Measurements from ENCODE around the gene DHRS1.

The DHRS1 gene

GRCh38 chr14:24286996-24287395 lies 12.6 kb downstream of the DHRS1 start:
- Histone ChIP-seq H3K27me3 (ENCODE audit: low read depth, low read length) (no peaks in the 10 kb centered on the region), H3K27ac (ENCODE audit: low read length) (no peak overlapping the region), H3K4me3 (ENCODE audit: low read depth in 1 of 2, low read length in 2 of 2) (no peak overlapping the region), H3K4me1 (ENCODE audit: control insufficient read depth in 1 of 2, insufficient read depth in 2 of 2, low read length in 2 of 2) (no peaks in the 10 kb centered on the region), H3K36me3 (ENCODE audit: control insufficient read depth in 1 of 2, insufficient read depth in 2 of 2, low read length in 2 of 2) (peaks cover 26 to 28% of the 10 kb centered on the region in 2 donors), H3K9me3 (ENCODE audit: control insufficient read depth in 1 of 2, low read length in 2 of 2) (no peaks in the 10 kb centered on the region)

GRCh38 chr14:24285351-24285750 lies 14.2 kb downstream of the DHRS1 start:
- H3K4me3 ChIP-seq (ENCODE audit: low read depth in 1 of 2, low read length in 2 of 2), result no peak overlapping the region
- no peak overlapping the region for H3K27ac ChIP-seq (ENCODE audit: low read length)
- H3K36me3 ChIP-seq (ENCODE audit: control insufficient read depth in 1 of 2, insufficient read depth in 2 of 2, low read length in 2 of 2), result peaks cover 11% of the 10 kb centered on the region in 2 donors
- no peaks in the 10 kb centered on the region for H3K4me1 ChIP-seq (ENCODE audit: control insufficient read depth in 1 of 2, insufficient read depth in 2 of 2, low read length in 2 of 2)
- H3K27me3 ChIP-seq (ENCODE audit: low read depth, low read length), result no peaks in the 10 kb centered on the region
- no peaks in the 10 kb centered on the region for H3K9me3 ChIP-seq (ENCODE audit: control insufficient read depth in 1 of 2, low read length in 2 of 2)

DNA sequence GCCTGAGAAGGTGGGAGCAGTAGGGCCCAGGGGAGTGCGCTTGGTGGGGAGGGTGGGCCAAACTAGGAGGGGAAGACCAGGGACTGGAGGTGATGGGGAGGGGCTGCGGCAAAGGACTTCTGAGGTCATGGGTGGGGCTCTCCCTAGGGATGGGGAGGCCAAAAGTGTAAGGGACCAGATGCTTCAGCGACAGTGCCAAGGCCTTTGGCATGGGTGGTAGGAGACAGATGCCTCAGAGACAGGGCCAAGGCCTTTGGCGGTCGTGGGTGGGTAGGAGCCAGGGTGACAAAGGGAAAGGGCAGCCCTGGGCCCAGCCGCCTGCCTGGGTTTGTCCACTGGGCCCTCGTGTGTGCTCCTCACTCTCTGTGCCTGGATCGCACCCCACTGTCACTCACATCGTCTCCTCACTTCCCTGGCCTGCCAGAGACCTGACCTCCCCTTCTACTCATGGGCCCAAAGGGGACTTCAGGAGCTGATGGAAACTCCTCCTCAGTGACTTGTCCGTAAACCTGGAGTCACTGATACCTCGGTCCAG lies 15.0 kb downstream of the DHRS1 start:
- Histone ChIP-seq H3K4me1 (ENCODE audit: control insufficient read depth in 1 of 2, insufficient read depth in 2 of 2, low read length in 2 of 2) (no peaks in the 10 kb centered on the region), H3K27me3 (ENCODE audit: low read depth, low read length) (no peaks in the 10 kb centered on the region), H3K27ac (ENCODE audit: low read length) (no peak overlapping the region), H3K4me3 (ENCODE audit: low read depth in 1 of 2, low read length in 2 of 2) (no peak overlapping the region), H3K9me3 (ENCODE audit: control insufficient read depth in 1 of 2, low read length in 2 of 2) (no peaks in the 10 kb centered on the region), H3K36me3 (ENCODE audit: control insufficient read depth in 1 of 2, insufficient read depth in 2 of 2, low read length in 2 of 2) (peaks cover 4% of the 10 kb centered on the region in 2 donors)

- no peak overlapping the region for H3K27ac ChIP-seq (ENCODE audit: low read length)
- H3K36me3 ChIP-seq (ENCODE audit: control insufficient read depth in 1 of 2, insufficient read depth in 2 of 2, low read length in 2 of 2), result no peaks in the 10 kb centered on the region
- no peak overlapping the region for H3K4me3 ChIP-seq (ENCODE audit: low read depth in 1 of 2, low read length in 2 of 2)
- no peaks in the 10 kb centered on the region for H3K4me1 ChIP-seq (ENCODE audit: control insufficient read depth in 1 of 2, insufficient read depth in 2 of 2, low read length in 2 of 2)
- no peaks in the 10 kb centered on the region for H3K27me3 ChIP-seq (ENCODE audit: low read depth, low read length)
- H3K9me3 ChIP-seq (ENCODE audit: control insufficient read depth in 1 of 2, low read length in 2 of 2), result no peaks in the 10 kb centered on the region
Measured at GRCh38 chr14:24283796-24284460, 15.7 kb downstream of the DHRS1 start.

- Histone ChIP-seq H3K4me1 (ENCODE audit: control insufficient read depth in 1 of 2, insufficient read depth in 2 of 2, low read length in 2 of 2) (no peaks in the 10 kb centered on the region), H3K27ac (ENCODE audit: low read length) (no peak overlapping the region), H3K4me3 (ENCODE audit: low read depth in 1 of 2, low read length in 2 of 2) (no peak overlapping the region)
Measured at GRCh38 chr14:24282736-24283135, 16.8 kb downstream of the DHRS1 start.

DNA sequence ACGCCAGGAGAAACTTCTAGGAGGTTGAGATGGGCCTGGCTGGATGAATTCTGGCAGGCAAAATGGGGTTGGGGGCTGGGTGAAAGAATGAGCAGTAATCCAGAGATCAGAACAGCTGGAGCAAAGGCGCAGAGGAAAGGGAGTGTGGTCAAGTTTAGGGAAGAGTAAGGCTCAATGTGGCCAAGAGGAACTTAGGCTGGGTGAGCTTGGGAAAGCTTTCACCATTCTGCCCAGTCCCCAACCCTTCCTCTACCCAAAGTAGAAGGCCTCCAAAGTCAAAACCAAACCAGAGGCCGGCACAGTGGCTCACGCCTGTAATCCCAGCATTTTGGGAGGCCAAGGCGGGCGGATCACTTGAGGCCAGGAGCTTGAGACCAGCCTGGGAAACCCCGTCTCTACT lies 17.9 kb downstream of the DHRS1 start:
- no peaks in the 10 kb centered on the region for H3K4me1 ChIP-seq (ENCODE audit: control insufficient read depth in 1 of 2, insufficient read depth in 2 of 2, low read length in 2 of 2)

More at GRCh38 chr14:24282736-24283135, 16.8 kb downstream of the DHRS1 start:
- no peaks in the 10 kb centered on the region for H3K36me3 ChIP-seq (ENCODE audit: control insufficient read depth in 1 of 2, insufficient read depth in 2 of 2, low read length in 2 of 2)
- no peaks in the 10 kb centered on the region for H3K27me3 ChIP-seq (ENCODE audit: low read depth, low read length)
- no peaks in the 10 kb centered on the region for H3K9me3 ChIP-seq (ENCODE audit: control insufficient read depth in 1 of 2, low read length in 2 of 2)

GRCh38 chr14:24280797-24281460 lies 18.7 kb downstream of the DHRS1 start:
- H3K4me3 ChIP-seq (ENCODE audit: low read depth in 1 of 2, low read length in 2 of 2), result no peak overlapping the region
- no peaks in the 10 kb centered on the region for H3K27me3 ChIP-seq (ENCODE audit: low read depth, low read length)
- no peak overlapping the region for H3K27ac ChIP-seq (ENCODE audit: low read length)
- H3K4me1 ChIP-seq (ENCODE audit: control insufficient read depth in 1 of 2, insufficient read depth in 2 of 2, low read length in 2 of 2), result no peaks in the 10 kb centered on the region
- no peaks in the 10 kb centered on the region for H3K36me3 ChIP-seq (ENCODE audit: control insufficient read depth in 1 of 2, insufficient read depth in 2 of 2, low read length in 2 of 2)
- no peaks in the 10 kb centered on the region for H3K9me3 ChIP-seq (ENCODE audit: control insufficient read depth in 1 of 2, low read length in 2 of 2)

More for the DNA sequence above, 17.9 kb downstream of the DHRS1 start:
- H3K4me3 ChIP-seq (ENCODE audit: low read depth in 1 of 2, low read length in 2 of 2), result no peak overlapping the region
- H3K36me3 ChIP-seq (ENCODE audit: control insufficient read depth in 1 of 2, insufficient read depth in 2 of 2, low read length in 2 of 2), result no peaks in the 10 kb centered on the region
- H3K27ac ChIP-seq (ENCODE audit: low read length), result no peak overlapping the region
- no peaks in the 10 kb centered on the region for H3K9me3 ChIP-seq (ENCODE audit: control insufficient read depth in 1 of 2, low read length in 2 of 2)
- H3K27me3 ChIP-seq (ENCODE audit: low read depth, low read length), result no peaks in the 10 kb centered on the region

DNA sequence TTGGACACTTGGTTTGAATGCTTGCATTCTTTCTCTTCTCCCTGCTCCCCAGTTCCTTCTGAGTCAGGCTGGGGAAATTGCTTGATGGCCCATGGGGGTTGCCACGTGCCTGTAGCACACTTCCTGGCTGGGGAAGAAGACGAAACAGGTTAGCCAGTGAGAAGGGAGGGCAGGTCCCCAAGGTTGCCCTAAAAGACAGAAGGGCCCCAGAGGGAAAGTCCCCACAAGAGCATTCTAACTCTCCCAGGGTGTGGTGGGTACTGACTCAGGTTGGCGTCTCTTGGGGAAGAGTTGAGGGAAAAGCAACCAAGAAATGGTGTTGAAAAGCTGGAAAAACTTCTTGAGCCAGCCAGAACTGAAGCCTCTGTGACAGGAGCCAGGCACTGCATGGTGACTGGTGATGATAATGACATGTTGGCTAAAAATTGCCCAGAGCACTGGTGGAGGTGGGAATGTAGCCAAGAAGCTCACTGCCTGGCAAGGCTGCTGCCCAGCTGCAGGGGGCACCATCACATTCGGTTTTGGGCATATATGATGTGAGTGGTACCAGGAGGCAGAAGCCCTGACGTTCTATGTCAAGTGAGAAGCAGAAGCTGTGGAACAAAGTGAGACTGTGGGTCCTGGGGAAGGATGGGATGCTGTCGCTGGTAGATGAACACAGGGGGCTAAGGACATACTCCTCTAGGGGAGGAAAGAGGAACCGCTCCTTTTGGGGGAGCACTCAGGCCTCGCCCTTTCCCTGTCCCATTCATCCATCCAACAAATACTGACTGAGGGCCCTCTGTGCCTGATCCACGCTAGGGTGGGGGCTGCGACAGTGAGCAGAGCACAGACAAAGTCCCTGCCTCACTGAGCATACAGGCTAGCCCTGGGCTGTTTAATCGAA lies 20.0 kb downstream of the DHRS1 start:
- Histone ChIP-seq H3K27me3 (ENCODE audit: low read depth, low read length) (no peaks in the 10 kb centered on the region), H3K9me3 (ENCODE audit: control insufficient read depth in 1 of 2, low read length in 2 of 2) (no peaks in the 10 kb centered on the region), H3K36me3 (ENCODE audit: control insufficient read depth in 1 of 2, insufficient read depth in 2 of 2, low read length in 2 of 2) (no peaks in the 10 kb centered on the region), H3K27ac (ENCODE audit: low read length) (no peak overlapping the region), H3K4me3 (ENCODE audit: low read depth in 1 of 2, low read length in 2 of 2) (no peak overlapping the region), H3K4me1 (ENCODE audit: control insufficient read depth in 1 of 2, insufficient read depth in 2 of 2, low read length in 2 of 2) (no peaks in the 10 kb centered on the region)

GRCh38 chr14:24278424-24278823 lies 21.2 kb downstream of the DHRS1 start:
- no peak overlapping the region for H3K4me3 ChIP-seq (ENCODE audit: low read depth in 1 of 2, low read length in 2 of 2)
- no peaks in the 10 kb centered on the region for H3K4me1 ChIP-seq (ENCODE audit: control insufficient read depth in 1 of 2, insufficient read depth in 2 of 2, low read length in 2 of 2)
- no peaks in the 10 kb centered on the region for H3K36me3 ChIP-seq (ENCODE audit: control insufficient read depth in 1 of 2, insufficient read depth in 2 of 2, low read length in 2 of 2)
- no peaks in the 10 kb centered on the region for H3K27me3 ChIP-seq (ENCODE audit: low read depth, low read length)
- H3K27ac ChIP-seq (ENCODE audit: low read length), result no peak overlapping the region
- no peaks in the 10 kb centered on the region for H3K9me3 ChIP-seq (ENCODE audit: control insufficient read depth in 1 of 2, low read length in 2 of 2)

- H3K9me3 ChIP-seq (ENCODE audit: control insufficient read depth in 1 of 2, low read length in 2 of 2), result no peaks in the 10 kb centered on the region
- H3K27me3 ChIP-seq (ENCODE audit: low read depth, low read length), result no peaks in the 10 kb centered on the region
- H3K36me3 ChIP-seq (ENCODE audit: control insufficient read depth in 1 of 2, insufficient read depth in 2 of 2, low read length in 2 of 2), result no peaks in the 10 kb centered on the region
- no peak overlapping the region for H3K27ac ChIP-seq (ENCODE audit: low read length)
- H3K4me3 ChIP-seq (ENCODE audit: low read depth in 1 of 2, low read length in 2 of 2), result no peak overlapping the region
- no peaks in the 10 kb centered on the region for H3K4me1 ChIP-seq (ENCODE audit: control insufficient read depth in 1 of 2, insufficient read depth in 2 of 2, low read length in 2 of 2)
Measured at GRCh38 chr14:24277606-24278321, 21.8 kb downstream of the DHRS1 start.

All from muscle layer of duodenum (tissue), 2 donors.